Activated T-cell treated with anti-CD3 and anti-CD28 coated beads for 4 hours (primary cell): ENCODE data around the gene JARID2.

ENCODE experiments used
- DNase-seq: peaks from one replicate; pipeline ENCODE4 v3.0.0-alpha.2; 2020

Gene JARID2

DNA sequence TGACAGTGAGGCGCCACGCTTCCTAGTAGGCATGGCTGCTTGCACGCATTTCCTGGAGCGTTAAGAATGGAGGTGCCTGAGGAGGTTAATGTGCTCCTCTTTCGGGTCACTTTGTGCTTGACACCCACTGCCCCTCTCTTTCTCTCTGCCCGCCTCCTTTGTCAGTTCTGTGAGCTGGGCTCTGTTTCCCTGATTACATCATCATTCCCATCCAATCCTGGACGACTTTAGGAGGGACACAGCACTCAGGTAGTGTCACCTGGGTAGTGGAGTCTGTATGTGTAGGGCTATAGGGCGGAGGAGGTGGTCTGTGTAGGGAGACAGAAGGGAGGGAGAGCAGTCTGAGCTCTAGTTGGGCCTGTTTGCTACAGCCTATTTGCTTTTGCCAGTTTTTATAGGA is 136.8 kb downstream of the JARID2 start:
- DNase-seq, result no peak

GRCh38 chr6:15384901-15385300 is 139.0 kb downstream of the JARID2 start:
- DNase-seq, result no peak

DNA sequence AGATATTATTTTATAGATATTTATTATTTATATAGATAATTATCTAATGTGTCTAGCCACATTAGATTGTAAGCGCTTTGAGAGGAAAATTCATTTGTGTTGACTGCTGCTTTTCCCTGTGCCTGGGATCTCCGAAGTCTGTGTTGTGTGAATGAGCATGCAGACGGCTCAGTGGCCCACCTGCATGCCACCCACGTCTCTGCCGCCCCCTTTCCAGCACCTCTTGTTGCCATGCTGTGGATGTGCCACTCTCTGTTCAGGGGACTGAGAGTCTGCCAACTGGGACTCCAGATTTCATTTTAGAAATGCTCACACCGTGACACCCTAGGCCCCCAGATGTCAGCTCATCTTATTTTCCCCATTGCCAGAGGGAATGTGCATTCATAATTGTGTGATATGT is 139.7 kb downstream of the JARID2 start:
- DNase-seq, result no peak

DNA sequence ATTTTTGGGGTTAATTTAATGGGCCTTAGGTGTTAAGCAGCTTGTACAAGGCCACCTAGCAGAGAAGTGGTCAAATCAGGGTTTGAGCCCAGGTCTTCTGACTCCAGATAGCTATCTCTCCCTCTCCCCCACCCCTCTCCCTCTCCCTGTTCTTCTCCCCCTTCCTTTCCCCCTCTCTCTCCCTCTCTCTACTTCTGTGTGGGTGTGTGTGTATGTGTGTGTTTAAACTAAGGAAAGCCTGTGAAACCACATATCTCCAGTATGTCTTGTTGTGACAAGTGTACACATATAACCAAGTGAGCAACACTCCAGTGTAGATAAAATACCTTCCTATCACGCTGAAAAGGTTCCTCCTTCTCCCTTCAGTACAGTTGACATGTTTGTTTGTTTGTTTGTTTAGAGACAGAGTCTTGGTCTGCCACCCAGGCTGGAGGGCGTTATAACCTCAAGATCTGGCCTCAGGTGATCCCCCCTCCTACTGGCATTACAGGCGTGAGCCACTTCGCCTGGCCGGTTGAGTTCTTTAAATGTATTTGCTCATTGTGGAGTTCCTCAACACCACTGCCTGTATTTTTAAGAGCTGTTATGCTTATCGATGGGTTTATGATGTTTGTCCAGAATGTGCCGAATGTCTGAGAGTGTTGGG is 140.4 kb downstream of the JARID2 start:
- no peak for DNase-seq

- DNase-seq, result no peak
Observed at GRCh38 chr6:15386756-15387112, 140.9 kb downstream of the JARID2 start.

DNA sequence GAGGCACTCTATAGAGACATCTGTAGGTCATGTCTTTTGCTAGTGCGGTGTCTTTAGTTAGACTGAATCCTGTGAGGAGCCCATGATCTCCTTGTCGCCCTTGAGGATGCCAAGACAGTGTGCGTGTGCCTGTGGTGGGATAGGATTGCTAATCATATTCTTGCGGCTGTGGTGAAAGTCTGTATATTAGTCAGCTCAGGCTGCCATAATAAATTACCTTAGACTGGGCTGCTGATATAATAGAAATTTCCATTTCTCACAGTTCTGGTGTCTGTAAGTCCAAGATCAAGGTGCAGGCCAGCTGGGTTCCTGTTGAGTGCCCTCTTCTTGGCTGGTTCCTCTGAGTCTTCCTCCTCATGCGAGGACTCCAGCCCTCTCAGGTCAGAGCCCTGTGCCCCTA is 141.2 kb downstream of the JARID2 start:
- DNase-seq, result no peak

GRCh38 chr6:15389084-15389764 is 143.4 kb downstream of the JARID2 start:
- no peak for DNase-seq

GRCh38 chr6:15389765-15390723 is 144.2 kb downstream of the JARID2 start:
- no peak for DNase-seq

DNA sequence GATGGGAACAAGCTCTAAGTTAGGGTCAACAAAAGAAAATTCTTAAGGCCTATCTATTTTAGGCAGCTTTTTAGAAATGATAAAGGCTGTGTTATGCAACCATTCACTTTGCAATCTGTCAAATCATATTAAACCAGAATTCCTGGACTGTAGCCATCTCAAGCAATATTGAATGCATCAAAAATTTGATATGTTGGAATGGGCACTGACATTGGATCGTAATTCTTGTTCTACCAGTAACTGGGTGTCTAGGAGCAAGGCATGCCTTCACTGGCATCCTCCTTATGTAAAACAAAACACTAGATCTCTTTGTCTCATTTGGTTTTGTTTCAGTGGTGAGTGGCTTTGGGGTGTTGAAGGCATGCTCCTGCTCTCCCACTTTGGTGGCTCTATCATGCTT is 145.6 kb downstream of the JARID2 start:
- DNase-seq, result no peak

DNA sequence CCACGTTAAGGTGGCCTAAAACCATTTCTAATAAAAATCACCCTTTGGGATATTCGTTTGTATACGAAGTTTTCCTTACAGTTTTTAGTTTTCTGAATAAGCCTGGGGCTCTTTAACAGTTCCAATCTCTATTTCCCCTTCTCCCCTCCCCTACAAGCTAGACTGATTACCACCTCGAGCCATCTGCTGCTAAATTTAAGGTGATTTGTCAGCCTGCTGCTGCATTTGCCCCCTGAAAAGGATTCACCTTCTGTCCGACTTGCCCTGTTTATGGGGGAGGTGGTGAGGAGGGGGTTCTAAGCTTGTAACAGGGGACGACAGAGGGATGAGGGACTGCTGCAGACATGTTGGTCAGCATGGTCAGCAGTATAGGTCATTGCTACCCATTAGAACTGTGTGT is 146.3 kb downstream of the JARID2 start:
- no peak for DNase-seq

DNA sequence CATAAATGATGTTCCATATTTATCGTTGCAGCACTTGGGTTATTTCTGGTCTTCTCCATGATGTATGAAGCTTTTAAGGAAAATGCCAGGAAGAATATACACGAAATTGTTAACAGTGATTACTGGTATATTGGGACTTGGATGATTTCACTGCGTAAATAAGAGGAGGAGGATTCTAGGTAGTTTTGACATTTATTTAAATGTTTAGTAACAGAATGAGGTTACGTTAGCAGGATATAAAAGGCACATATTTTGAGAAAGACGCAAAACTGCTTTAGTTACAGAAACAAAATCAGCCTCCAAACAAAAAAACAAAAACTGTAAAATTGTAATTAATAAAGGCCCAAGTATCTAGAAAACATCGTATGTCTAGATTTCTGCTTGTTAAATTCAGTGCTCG is 147.7 kb downstream of the JARID2 start:
- no peak for DNase-seq

GRCh38 chr6:15395087-15395486 is 149.2 kb downstream of the JARID2 start:
- DNase-seq, result no peak

GRCh38 chr6:15396808-15397207 is 150.9 kb downstream of the JARID2 start:
- DNase-seq, result no peak

- no peak for DNase-seq
Observed at GRCh38 chr6:15398633-15399275, 152.9 kb downstream of the JARID2 start.

GRCh38 chr6:15399641-15400470 is 154.0 kb downstream of the JARID2 start:
- no peak for DNase-seq

- DNase-seq, result no peak
Observed at GRCh38 chr6:15400572-15401004, 154.7 kb downstream of the JARID2 start.

GRCh38 chr6:15401120-15401519 is 155.3 kb downstream of the JARID2 start:
- DNase-seq, result no peak

- no peak for DNase-seq
Observed at GRCh38 chr6:15401769-15402250, 155.9 kb downstream of the JARID2 start.

GRCh38 chr6:15402406-15403045 is 156.7 kb downstream of the JARID2 start:
- no peak for DNase-seq

DNA sequence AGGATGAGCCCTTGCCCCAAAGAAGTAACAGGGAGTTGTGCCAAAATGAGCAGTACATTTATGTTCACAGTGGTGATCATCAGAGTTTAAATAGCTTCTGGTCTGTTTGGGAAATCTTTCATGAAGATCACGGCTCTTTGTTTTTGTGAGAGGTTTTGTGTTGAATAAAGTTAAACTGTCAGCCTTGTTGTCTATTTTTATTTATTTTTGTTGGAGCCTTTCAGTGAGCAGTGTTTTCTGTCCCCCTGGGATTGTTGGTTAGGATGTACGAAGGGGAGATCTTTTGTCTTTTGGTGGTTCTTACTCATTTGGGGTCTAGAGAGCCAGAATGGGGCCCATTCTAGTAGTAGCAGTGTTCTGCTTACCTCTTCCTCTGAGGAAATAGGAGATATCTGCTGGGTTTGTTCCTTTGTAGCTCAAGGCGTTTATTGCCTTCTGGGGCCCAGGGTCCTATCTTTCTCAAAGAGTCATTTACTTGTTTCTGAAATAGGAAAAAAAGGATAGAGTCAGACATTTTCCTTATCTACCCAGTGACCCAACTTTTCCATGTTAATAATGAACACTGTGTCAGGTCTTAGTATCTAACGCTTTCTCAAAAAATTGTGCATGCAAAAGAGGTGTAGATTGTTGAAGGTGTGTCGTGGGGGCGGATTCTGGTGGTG is 157.4 kb downstream of the JARID2 start:
- no peak for DNase-seq

- no peak for DNase-seq
Observed at GRCh38 chr6:15404685-15404980, 158.8 kb downstream of the JARID2 start.
